Panc1 (cell line): ENCODE results near the gene COL4A1.

ENCODE experiments used
- POLR2AphosphoS5 ChIP-seq: IDR thresholded peaks from 2 replicates; pipeline ENCODE4 v1.6.1; 2012; ENCODE audit warnings: mild to moderate bottlenecking, low read depth, low read length, moderate library complexity
- SIN3A ChIP-seq: IDR thresholded peaks from 2 replicates; pipeline ENCODE4 v1.6.1; 2012; ENCODE audit warnings: low read depth, mild to moderate bottlenecking, low read length, moderate library complexity, borderline replicate concordance; ENCODE audit not compliant: insufficient read depth
- TF ChIP-seq, protein P1 (sequence below): fragments of 450-650 bp; IDR thresholded peaks from 2 replicates; pipeline ENCODE4 v1.5.1; 2017; ENCODE audit warnings: mild to moderate bottlenecking

DNA sequence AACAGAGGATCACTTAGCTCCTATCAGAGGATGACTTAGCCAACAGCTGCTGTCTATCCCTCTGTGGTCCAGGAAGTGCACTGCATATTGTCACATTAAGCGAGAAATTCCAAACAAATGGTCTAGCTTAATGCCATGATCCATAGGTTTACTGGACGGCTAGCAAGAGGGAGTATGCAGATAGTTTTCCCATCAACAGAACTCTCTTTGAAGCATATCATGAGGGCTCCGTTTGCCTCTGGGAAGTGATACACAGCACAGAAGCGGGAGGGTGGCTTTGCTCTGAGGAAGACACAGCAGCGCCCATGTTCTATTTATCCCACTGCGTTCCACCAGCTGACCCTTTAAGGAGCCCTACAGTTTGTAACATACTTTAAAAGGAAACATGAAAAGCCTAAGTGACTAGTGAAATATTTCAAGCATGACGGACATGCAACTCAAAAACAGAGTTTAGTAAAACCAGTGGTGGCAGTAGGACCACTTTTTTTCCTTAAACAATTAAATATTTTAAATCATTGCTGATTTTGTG is 52.7 kb downstream of the COL4A1 start:
- TF ChIP-seq, protein P1, sequence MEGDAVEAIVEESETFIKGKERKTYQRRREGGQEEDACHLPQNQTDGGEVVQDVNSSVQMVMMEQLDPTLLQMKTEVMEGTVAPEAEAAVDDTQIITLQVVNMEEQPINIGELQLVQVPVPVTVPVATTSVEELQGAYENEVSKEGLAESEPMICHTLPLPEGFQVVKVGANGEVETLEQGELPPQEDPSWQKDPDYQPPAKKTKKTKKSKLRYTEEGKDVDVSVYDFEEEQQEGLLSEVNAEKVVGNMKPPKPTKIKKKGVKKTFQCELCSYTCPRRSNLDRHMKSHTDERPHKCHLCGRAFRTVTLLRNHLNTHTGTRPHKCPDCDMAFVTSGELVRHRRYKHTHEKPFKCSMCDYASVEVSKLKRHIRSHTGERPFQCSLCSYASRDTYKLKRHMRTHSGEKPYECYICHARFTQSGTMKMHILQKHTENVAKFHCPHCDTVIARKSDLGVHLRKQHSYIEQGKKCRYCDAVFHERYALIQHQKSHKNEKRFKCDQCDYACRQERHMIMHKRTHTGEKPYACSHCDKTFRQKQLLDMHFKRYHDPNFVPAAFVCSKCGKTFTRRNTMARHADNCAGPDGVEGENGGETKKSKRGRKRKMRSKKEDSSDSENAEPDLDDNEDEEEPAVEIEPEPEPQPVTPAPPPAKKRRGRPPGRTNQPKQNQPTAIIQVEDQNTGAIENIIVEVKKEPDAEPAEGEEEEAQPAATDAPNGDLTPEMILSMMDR: no peak
- TF ChIP-seq SIN3A: no peak
- no peak for TF ChIP-seq POLR2AphosphoS5
